ENCODE measurements around the gene APOBEC4.

GRCh38 chr1:183675381-183675780, 22.3 kb upstream of the APOBEC4 start:
- TF ChIP-seq, protein P1, sequence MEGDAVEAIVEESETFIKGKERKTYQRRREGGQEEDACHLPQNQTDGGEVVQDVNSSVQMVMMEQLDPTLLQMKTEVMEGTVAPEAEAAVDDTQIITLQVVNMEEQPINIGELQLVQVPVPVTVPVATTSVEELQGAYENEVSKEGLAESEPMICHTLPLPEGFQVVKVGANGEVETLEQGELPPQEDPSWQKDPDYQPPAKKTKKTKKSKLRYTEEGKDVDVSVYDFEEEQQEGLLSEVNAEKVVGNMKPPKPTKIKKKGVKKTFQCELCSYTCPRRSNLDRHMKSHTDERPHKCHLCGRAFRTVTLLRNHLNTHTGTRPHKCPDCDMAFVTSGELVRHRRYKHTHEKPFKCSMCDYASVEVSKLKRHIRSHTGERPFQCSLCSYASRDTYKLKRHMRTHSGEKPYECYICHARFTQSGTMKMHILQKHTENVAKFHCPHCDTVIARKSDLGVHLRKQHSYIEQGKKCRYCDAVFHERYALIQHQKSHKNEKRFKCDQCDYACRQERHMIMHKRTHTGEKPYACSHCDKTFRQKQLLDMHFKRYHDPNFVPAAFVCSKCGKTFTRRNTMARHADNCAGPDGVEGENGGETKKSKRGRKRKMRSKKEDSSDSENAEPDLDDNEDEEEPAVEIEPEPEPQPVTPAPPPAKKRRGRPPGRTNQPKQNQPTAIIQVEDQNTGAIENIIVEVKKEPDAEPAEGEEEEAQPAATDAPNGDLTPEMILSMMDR (IDR thresholded peaks at IDR 0.05) = no peak
- no peak for TF ChIP-seq POLR2A (IDR thresholded peaks at IDR 0.05)

Measured in thyroid gland (tissue), 4 donors.